GM19351 (cell line): Measurements from ENCODE around the gene CCT6B.
A peak's percentile ranks its signal among the peaks of the same experiment; 100 is the strongest.
"Not testable (repeated sequence)": the region's sequence is repeated elsewhere in the genome, so short reads cannot be mapped to it uniquely, and the experiment has no call there.

ENCODE experiments used
- ATAC-seq: cut with Tn5 transposase; IDR thresholded peaks from one replicate; pipeline ENCODE4 v1.9.1; 2021; ENCODE audit warnings: mild to moderate bottlenecking, moderate library complexity; ENCODE audit not compliant: unreplicated experiment

CCT6B gene

DNA sequence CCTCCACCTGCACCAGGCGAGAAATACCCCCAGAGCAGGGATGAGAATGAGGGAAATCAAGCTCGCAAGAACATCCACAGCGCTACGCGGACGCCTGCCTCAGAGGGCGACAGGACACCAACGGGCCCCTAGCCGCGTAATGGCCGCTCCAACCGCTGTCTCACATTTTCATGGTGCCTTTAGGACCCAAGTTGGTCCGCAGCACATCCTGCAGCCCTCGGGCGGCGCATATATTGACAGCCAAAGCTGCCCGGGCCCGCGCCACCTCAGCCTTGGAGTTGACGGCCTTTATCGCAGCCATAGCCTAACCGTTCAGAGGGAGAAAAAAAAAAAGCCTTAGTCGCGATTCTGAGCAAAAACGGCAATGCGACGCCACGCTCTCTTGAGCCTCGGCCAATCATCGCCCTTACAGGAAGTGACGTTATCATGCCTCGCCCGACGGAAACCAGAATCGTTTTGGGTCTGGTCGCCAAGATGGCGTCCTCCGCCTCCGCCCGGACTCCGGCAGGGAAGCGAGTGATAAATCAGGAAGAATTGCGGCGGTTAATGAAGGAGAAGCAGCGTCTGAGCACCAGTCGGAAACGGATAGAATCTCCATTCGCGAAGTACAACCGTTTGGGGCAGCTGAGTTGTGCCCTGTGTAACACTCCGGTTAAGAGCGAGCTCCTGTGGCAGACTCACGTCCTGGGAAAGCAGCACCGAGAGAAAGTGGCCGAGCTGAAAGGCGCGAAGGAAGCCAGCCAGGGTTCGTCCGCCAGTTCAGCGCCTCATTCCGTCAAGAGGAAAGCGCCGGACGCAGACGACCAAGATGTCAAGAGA is at the start of gene CCT6B, which contains the start of gene ZNF830:
CCT6B (minus strand) TSS at position 368 of the 819 bp plus-strand sequence; CDS start at position 301, 67 bp downstream.
ZNF830 (plus strand) TSS at position 448 of the 819 bp plus-strand sequence; CDS start at position 475, 27 bp downstream.
- ATAC-seq: peak; percentile 92

DNA sequence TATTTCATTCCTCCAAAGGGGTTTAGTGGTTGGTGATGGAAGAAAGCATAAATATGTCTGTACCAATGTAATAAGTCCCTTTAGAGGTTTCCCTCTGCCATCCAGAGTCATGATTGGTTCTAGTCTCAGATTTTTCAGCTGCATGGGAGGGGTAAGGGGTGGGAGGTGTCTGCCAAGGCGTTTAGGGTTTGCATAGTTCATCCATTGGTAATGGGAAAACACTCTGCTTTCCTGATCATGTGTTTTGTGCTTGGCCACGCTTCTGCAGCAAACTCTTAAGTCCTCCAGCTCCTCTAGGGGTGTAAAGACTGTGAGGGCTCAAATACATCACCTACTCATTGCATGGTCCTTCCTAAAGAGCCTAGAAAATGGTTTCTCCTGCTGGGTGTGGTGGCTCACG is 48.8 kb upstream of the CCT6B start:
- ATAC-seq: no peak

DNA sequence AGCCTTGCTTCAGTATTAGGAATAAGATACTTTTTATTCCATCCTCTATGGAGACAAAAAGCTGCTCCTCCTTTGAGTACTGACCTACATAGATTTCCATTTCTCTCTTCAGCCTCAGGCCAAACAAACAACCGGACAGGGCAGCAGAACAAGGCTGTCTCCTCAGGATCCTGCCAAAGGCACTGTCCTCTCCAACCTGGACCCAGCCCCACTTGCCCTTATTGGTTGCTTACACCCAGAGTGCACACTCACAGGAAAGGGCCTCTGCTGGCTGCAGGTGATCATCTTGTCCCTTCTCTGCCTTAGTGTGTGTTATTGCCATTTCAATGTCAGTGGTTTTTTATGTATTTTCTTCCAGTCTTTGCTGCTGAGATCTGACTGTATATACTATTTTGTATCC is 45.7 kb upstream of the CCT6B start:
- no peak for ATAC-seq

- no peak for ATAC-seq
These were observed 45.1 kb upstream of the CCT6B start for GRCh38 chr17:35006345-35006744.

DNA sequence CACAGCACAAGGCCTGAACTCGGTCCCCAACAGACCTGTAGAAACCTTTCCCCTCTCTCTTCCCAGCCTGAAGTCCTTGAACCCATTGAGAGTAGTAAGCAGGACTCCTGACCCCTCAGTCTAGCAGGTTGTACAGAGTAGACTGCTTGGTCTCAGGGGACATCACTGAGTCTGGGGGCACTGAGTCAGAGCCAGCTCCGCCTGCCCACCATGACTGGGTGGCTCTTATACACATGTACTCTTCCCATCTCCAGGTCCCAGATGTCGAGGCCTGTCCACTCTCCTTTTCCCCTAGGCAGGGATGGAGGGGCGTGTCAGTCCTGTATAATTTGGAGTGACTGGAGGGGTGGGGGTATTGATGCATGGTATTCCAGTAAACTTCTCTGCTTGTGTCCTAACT is 42.5 kb upstream of the CCT6B start:
- no peak for ATAC-seq

DNA sequence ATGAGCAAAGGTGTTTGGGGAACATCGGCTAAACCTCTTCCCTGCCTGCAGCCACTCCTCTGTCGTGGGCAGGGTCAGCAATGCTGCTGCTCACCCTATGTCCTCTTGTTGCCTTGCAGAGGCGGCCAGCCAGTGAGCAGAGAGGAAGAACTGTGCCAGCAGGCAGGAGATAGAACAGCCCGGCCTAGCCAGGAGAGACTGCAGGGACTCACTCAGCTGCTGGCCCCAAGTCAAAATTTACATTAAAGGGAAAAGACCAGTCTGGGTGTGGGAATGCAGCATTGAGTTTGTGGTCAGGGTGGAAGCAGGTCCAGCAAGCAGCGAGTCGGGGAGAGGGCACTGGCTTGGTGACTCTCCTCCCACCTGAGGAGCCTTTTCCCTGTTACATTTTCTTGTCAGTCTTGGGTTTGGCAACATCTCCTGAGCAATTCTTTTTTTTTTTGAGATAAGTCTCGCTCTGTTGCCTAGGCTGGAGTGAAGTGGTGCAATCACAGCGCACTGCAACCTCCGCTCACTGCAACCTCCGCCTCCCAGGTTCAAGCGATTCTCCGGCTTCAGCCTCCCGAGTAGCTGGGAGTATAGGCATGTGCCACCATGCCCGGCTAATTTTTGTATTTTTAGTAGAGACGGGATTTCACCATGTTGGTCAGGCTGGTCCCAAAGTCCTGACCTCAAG is 41.8 kb upstream of the CCT6B start:
- no peak for ATAC-seq

DNA sequence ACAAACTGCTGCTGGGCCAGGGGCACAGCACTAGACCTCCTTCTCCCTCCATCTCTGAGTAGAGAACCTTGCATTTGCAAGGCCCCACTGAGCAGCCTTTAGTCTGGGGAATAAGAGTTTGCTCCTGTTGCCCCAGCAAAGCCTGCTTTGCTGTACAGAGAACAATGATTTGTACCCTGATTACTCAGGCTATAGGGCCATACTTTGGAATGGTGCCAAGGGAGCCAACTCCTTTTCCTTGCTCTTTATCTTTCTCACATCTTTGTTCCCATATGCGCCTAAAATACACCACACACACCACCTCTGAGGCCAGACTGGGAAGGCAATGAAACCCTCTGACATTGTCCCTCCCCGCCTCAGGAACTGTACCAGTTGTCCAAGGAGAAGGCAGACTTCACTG is 40.3 kb upstream of the CCT6B start:
- no peak for ATAC-seq

DNA sequence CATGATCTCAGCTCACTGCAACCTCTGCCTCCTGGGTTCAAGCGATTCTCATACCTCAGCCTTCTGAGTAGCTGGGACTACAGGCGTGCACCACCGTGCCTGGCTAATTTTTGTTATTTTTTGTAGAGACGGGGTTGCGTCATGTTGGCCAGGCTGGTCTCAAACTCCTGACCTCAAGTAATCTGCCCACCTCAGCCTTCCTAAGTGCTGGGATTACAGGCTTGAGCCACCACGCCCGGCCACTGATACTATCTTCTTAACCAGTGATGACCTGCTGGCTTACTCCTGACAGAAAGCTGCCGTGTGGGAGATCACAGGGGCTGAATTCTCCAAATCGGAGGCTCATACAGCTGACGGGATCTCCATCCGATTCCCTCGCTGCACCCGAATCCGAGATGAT is 39.7 kb upstream of the CCT6B start:
- not testable (repeated sequence) for ATAC-seq

GRCh38 chr17:34999456-34999855 is 38.2 kb upstream of the CCT6B start:
- no peak for ATAC-seq

- ATAC-seq: no peak
These were observed 36.9 kb upstream of the CCT6B start for GRCh38 chr17:34998205-34998604.

DNA sequence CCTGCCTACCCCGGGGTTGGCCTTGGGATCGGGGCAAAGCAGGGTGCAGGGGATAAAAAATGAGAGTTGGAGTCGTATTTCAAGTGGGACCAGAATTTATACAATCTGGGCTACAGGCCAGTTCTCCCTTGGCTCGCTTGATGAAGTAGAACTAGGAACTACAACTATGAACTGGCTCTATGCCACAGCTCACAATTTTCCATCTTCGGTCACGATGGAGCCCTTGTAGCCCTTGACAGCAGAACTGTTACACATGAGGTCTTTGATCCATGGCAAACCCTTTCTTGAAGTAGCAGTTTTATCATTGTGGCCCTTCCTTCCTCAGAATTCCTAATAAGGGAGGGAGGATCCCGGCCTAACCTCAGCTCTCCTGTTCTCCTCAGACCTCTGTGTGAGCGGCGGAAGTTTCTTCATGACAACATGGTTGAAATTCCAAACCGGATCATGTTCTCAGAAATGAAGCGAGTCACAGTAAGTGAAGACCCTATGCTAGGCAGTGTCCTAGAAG is 36.1 kb upstream of the CCT6B start:
- ATAC-seq: no peak

DNA sequence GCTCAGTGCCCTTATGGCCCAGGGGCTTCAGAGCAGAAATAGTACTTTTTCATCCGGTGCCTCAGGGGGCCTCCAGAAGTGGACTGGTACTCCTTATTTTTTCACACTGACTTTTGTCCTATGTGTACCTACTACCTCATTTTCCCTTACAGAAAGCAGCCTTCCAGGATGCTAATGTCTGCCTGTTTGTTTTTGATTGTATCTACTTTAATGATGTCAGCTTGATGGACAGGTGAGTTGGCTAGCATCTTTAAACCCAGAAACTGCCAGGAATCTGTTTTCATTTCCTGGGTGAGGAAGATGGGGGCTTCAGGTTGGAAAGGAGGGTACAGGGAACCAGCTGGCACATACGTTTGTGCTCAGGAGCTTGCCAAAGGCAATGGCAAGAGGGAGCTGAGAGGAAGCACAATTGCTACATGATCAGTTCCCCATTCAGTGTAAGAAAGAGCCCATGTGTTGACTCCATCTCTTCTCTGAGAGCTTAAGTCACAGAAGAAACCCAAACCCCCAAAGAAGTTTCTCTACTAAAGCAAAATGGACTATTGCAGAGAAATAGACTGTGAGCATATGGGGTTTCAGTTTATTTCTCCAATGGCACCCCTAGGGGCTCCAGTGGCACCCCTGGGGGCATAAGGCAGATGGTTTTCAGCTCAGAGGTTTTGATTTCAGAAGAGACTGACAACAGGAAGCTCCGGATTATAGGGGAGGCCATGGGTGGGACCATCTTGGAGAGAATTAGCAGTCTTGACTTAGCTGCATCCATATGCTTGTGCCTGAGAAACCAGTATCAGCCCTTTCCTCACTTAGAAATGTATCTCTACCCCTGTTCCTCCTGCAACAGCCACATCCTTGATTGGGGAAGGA is 35.4 kb upstream of the CCT6B start:
- ATAC-seq: no peak

DNA sequence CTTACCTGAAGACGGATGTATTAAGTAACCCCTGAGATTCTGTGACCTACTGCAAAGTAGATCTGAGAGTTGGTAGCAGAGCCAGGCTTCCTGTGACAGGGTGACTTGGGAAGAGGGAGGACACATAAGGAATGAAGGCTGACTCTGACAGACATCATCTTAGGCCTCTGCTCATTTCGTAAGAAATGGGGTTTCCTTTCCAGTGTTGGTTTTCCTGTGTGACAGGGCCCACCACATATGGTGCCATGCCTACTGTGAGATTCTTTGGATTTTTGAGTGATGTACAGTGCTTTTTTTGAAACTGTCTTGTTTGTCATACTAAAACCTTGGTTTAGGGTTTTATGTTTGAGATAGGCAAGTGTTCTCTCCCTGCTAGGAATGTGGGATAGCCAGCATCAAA is 31.8 kb upstream of the CCT6B start:
- ATAC-seq: no peak

DNA sequence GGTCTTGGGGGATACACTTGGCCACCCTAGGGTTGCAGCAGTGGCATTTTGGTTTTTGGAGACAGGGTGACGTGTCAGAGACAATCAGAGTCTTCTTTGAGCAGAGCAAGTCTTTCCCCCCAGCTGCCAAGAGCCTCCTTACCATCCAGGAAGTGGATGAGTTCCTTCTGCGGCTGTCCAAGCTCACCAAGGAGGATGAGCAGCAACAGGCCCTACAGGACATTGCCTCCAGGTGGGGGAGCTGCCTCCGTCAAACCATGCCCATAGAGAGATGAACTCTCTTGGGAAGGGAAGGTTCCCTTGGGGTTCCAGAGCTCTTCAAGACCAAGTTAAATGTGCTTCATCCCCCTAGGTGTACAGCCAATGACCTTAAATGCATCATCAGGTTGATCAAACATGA is 30.3 kb upstream of the CCT6B start:
- ATAC-seq: no peak

- no peak for ATAC-seq
These were observed 29.7 kb upstream of the CCT6B start for GRCh38 chr17:34990921-34991365.

DNA sequence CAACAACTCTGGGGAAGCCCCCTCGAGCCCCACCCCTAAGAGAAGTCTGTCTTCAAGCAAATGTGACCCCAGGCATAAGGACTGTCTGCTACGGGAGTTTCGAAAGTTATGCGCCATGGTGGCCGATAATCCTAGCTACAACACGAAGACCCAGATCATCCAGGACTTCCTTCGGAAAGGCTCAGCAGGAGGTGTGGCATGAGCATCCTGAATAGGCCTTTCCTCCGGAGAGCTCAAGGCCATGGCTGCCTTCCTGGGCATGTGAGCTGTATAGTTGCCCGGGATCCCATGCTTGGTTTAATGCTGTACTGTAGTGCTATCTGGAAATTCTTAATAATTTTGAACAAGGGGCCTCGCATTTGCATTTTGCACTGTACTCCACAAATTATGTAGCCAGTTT is 28.2 kb upstream of the CCT6B start:
- no peak for ATAC-seq

GRCh38 chr17:34988644-34989043 is 27.4 kb upstream of the CCT6B start:
- no peak for ATAC-seq

- no peak for ATAC-seq
These were observed 26.0 kb upstream of the CCT6B start for GRCh38 chr17:34987232-34987631.

GRCh38 chr17:34981538-34982241 is 20.4 kb upstream of the CCT6B start:
- ATAC-seq: no peak
